Endothelial cell of umbilical vein (primary cell): Measurements from ENCODE around the gene NTSR1. TPM values are rescaled to one million over a fixed set of nuclear protein-coding genes. Genes with fewer than 3 reads are reported as not detected.

Experiments used
- BruUV-seq: library from RNA; stranded (reverse); fragments of 400-500 nt; replicated peaks from 2 replicates; lab custom pipeline; 2021; lab: Mats Ljungman, UMichigan
- CTCF ChIA-PET: fragments of 300-600, 350-600 bp; sonication (Branson Sonifier 250); formaldehyde crosslinking; loops from one replicate; lab custom pipeline; 2021; ENCODE audit warnings: antibody characterized with exemption, inconsistent platforms; lab: Charles Lee
- POLR2A ChIA-PET: fragments of 300-600, 350-600 bp; sonication (Branson Sonifier 250); formaldehyde crosslinking; loops from one replicate; lab custom pipeline; 2021; ENCODE audit warnings: antibody characterized with exemption, inconsistent platforms; lab: Charles Lee
- DNase-seq: peaks from one replicate; pipeline ENCODE4 v3.0.0-alpha.2; 2011; ENCODE audit warnings: low read depth, low spot score
- FAIRE-seq: peaks from 2 replicates; lab custom pipeline; 2011; peaks lifted over from hg19 to GRCh38; lab: Jason Lieb, UNC
- H2AFZ ChIP-seq: 2 replicates; pipeline ENCODE4 v1.6.0; 2012; ENCODE audit warnings: low read depth, low read length, control low read depth, inconsistent platforms
- H3K27ac ChIP-seq: 2 replicates; pipeline ENCODE4 v1.5.1; 2011; ENCODE audit warnings: low read depth, mild to moderate bottlenecking, control low read depth, low read length, moderate library complexity; ENCODE audit not compliant: insufficient read depth
- H3K27me3 ChIP-seq, 2 experiments: 2 replicates each; pipeline versions ENCODE4 v1.6.0 to v1.6.1; 2011; ENCODE audit warnings: low read length in 2 of 2, mixed read lengths in 1 of 2; ENCODE audit not compliant: control insufficient read depth in 2 of 2, insufficient read depth in 2 of 2
- H3K36me3 ChIP-seq, 2 experiments: 2 replicates in 1 of 2; 3 replicates in 1 of 2; pipeline ENCODE4 v1.5.1; 2011; ENCODE audit warnings: low read length in 2 of 2, mild to moderate bottlenecking in 1 of 2, moderate library complexity in 1 of 2; ENCODE audit not compliant: control insufficient read depth in 2 of 2, insufficient read depth in 2 of 2; ENCODE audit errors: extremely low read depth in 1 of 2
- H3K4me1 ChIP-seq: 3 replicates; pipeline ENCODE4 v1.5.1; 2011; ENCODE audit warnings: mild to moderate bottlenecking, low read length; ENCODE audit not compliant: control insufficient read depth, insufficient read depth; ENCODE audit errors: extremely low read depth
- H3K4me2 ChIP-seq: 2 replicates; pipeline ENCODE4 v1.6.1; 2011; ENCODE audit warnings: low read length, control low read depth, mixed read lengths; ENCODE audit not compliant: insufficient read depth
- H3K4me3 ChIP-seq, 3 experiments: fragments of 200-600 bp in 1 of 3; sonication (generic), shearing (Covaris generic) in 1 of 3; replicated peaks in 1 of 3; 2 replicates each; pipeline ENCODE4 v1.5.1; 2011 to 2016; ENCODE audit warnings: control low read depth in 3 of 3, low read length in 3 of 3, mild to moderate bottlenecking in 2 of 3, inconsistent platforms in 1 of 3, low read depth in 1 of 3, moderate library complexity in 1 of 3; ENCODE audit not compliant: insufficient read depth in 1 of 3
- H3K79me2 ChIP-seq: 2 replicates; pipeline ENCODE4 v1.6.0; 2012; ENCODE audit warnings: low read length, inconsistent platforms; ENCODE audit not compliant: control insufficient read depth, insufficient read depth
- H3K9ac ChIP-seq: replicated peaks from 2 replicates; pipeline ENCODE3; 2011; ENCODE audit warnings: low read length, control low read depth; ENCODE audit not compliant: insufficient read depth; ENCODE audit errors: extremely low read depth
- H3K9me1 ChIP-seq: replicated peaks from 3 replicates; pipeline ENCODE4 v1.6.0; 2011; ENCODE audit warnings: mild to moderate bottlenecking, low read length; ENCODE audit not compliant: control insufficient read depth, insufficient read depth; ENCODE audit errors: extremely low read depth
- H3K9me3 ChIP-seq: replicated peaks from 2 replicates; pipeline ENCODE4 v1.5.1; 2012; ENCODE audit warnings: low read length, inconsistent platforms; ENCODE audit not compliant: control insufficient read depth, insufficient read depth
- H4K20me1 ChIP-seq: replicated peaks from 2 replicates; pipeline ENCODE3; 2011; ENCODE audit warnings: mild to moderate bottlenecking, low read length; ENCODE audit not compliant: control insufficient read depth, insufficient read depth; ENCODE audit errors: extremely low read depth
- EZH2 ChIP-seq: IDR thresholded peaks from 2 replicates; pipeline ENCODE4 v1.6.1; 2012; ENCODE audit warnings: borderline replicate concordance, low read depth, mild to moderate bottlenecking, moderate library complexity, low read length, inconsistent platforms; ENCODE audit not compliant: severe bottlenecking
- FOS ChIP-seq: IDR thresholded peaks from 2 replicates; pipeline ENCODE4 v1.6.1; 2011; ENCODE audit warnings: mild to moderate bottlenecking, low read length, moderate library complexity, borderline replicate concordance; ENCODE audit not compliant: insufficient read depth
- GATA2 ChIP-seq: IDR thresholded peaks from 2 replicates; pipeline ENCODE4 v1.7.0; 2011; ENCODE audit warnings: low read depth, mild to moderate bottlenecking, moderate library complexity, mixed read lengths, low read length; ENCODE audit not compliant: insufficient read length, insufficient read depth
- JUN ChIP-seq: IDR thresholded peaks from 2 replicates; pipeline ENCODE4 v1.6.1; 2011; ENCODE audit warnings: borderline replicate concordance, low read depth; ENCODE audit not compliant: insufficient read length, insufficient read depth
- MYC ChIP-seq: IDR thresholded peaks from one replicate; pipeline ENCODE4 v1.6.1; 2011; ENCODE audit warnings: mild to moderate bottlenecking, low read depth, low read length
- POLR2A ChIP-seq: IDR thresholded peaks from 2 replicates; pipeline ENCODE4 v1.6.1; 2012; ENCODE audit warnings: low read depth, mild to moderate bottlenecking, control low read depth, low read length
- POLR2AphosphoS5 ChIP-seq: IDR thresholded peaks from 2 replicates; pipeline ENCODE4 v1.6.1; 2012; ENCODE audit warnings: low read depth, mild to moderate bottlenecking, control low read depth, low read length, moderate library complexity; ENCODE audit not compliant: insufficient read depth
- dilution Hi-C: fragments of 300-500 bp; cut with MboI; formaldehyde crosslinking; loops from one replicate; pipeline ENCODE4 v1.15.0; 2019; ENCODE audit warnings: low sequenced_read_pairs; ENCODE audit not compliant: extremely low pct_ligation_motif_present
- intact Hi-C: fragments of 100-400 bp; cut with micrococcal nuclease; formaldehyde crosslinking; loops from one replicate; pipeline ENCODE4 v1.10.0; 2022
- polyA plus RNA-seq, 4 experiments: library from polyadenylated mRNA; depleted of rRNA in 3 of 4; stranded (reverse) in 3 of 4; unstranded in 1 of 4; fragments of >200 nt; gene quantifications; 2 replicates each; pipeline versions ENCODE4 v1.2.1 to v1.2.3, GENCODE V29; 2011 to 2012; ENCODE audit warnings: missing spikeins in 1 of 4
- total RNA-seq: library from RNA; stranded (reverse); gene quantifications from 2 replicates; pipeline ENCODE4 v1.2.3, GENCODE V29; 2021
- TF ChIP-seq, protein P1 (sequence below): IDR thresholded peaks from 2 replicates; pipeline ENCODE4 v1.6.1; 2011; ENCODE audit not compliant: insufficient read depth, insufficient read length
- TF ChIP-seq, protein P2 (sequence below), 2 donors: IDR thresholded peaks; 1 replicate in 1 of 2; 2 replicates in 1 of 2; pipeline ENCODE4 v1.5.1; 2011; ENCODE audit warnings: low read length in 2 of 2, mild to moderate bottlenecking in 2 of 2, moderate library complexity in 2 of 2, control low read depth in 1 of 2, inconsistent platforms in 1 of 2, low read depth in 1 of 2; ENCODE audit not compliant: insufficient read depth in 1 of 2; ENCODE audit errors: extremely low read depth in 1 of 2

NTSR1 gene
- total and polyA plus RNA-seq, 2 donors (not counting 3 experiments of a cell fraction or from before 2014, with no cell fraction given): 0.14 to 2.1 TPM

DNA sequence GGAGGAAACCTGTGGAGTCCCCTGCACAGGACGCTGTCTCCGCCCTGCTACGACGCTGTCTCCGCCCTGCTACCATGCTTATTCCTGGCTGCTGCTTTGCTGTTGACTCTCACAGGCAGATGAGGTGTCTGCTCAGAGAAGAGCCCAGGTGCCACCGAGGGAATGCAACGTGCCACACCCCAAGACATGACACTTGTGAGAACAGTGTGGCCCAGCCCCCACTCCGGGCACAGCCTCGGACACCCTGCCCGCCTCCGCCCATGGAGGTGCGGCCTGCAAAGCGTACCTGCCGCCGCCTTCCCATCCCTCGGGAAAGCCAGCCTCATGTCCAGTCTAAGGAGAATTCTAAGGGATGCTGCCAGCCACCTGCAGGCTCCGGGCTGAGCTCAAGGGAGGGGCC, 72.1 kb downstream of the NTSR1 start:
- Histone ChIP-seq H4K20me1 (no peaks in the 10 kb centered on the region), H3K4me2 (no peak overlapping the region), H3K27me3 (no peaks in the 10 kb centered on the region), H2AFZ (no peak overlapping the region), H3K36me3 (no peaks in the 10 kb centered on the region), H3K9ac (no peak overlapping the region), H3K4me1 (peaks cover 5% of the 10 kb centered on the region), H3K9me3 (no peaks in the 10 kb centered on the region), H3K9me1 (no peaks in the 10 kb centered on the region), H3K27ac (no peak overlapping the region), H3K79me2 (no peaks in the 10 kb centered on the region), H3K4me3 (no peak overlapping the region)
- FAIRE-seq: no peak
- TF ChIP-seq EZH2: no peak
- no peak for TF ChIP-seq GATA2
- TF ChIP-seq POLR2AphosphoS5: no peak
- TF ChIP-seq, protein P1, sequence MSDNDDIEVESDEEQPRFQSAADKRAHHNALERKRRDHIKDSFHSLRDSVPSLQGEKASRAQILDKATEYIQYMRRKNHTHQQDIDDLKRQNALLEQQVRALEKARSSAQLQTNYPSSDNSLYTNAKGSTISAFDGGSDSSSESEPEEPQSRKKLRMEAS: no peak
- TF ChIP-seq MYC: no peak
- no peak for TF ChIP-seq POLR2A
- no peak for TF ChIP-seq FOS
- TF ChIP-seq, protein P2, sequence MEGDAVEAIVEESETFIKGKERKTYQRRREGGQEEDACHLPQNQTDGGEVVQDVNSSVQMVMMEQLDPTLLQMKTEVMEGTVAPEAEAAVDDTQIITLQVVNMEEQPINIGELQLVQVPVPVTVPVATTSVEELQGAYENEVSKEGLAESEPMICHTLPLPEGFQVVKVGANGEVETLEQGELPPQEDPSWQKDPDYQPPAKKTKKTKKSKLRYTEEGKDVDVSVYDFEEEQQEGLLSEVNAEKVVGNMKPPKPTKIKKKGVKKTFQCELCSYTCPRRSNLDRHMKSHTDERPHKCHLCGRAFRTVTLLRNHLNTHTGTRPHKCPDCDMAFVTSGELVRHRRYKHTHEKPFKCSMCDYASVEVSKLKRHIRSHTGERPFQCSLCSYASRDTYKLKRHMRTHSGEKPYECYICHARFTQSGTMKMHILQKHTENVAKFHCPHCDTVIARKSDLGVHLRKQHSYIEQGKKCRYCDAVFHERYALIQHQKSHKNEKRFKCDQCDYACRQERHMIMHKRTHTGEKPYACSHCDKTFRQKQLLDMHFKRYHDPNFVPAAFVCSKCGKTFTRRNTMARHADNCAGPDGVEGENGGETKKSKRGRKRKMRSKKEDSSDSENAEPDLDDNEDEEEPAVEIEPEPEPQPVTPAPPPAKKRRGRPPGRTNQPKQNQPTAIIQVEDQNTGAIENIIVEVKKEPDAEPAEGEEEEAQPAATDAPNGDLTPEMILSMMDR (IDR thresholded peaks at IDR 0.05; ENCODE audit: extremely low read depth in 1 of 2, insufficient read depth in 1 of 2, low read depth in 1 of 2, low read length in 2 of 2): no peak
- no peak for TF ChIP-seq JUN
- intact Hi-C loops: no loop called here
- ChIA-PET POLR2A (no interaction called here), CTCF (no interaction called here)
- dilution Hi-C loops: no loop called here
- DNase-seq: no peak
- no TSS peak for BruUV-seq
